Neuron (in vitro differentiated cells): ENCODE data around the gene CD200R1L.

ENCODE experiments used
- H2AFZ ChIP-seq: one replicate; pipeline ENCODE4 v1.6.1; 2013; ENCODE audit warnings: low read depth, mild to moderate bottlenecking, inconsistent platforms, low read length, moderate library complexity
- H3K27me3 ChIP-seq: one replicate; pipeline ENCODE4 v1.6.1; 2013; ENCODE audit warnings: low read length; ENCODE audit not compliant: insufficient read depth
- H3K36me3 ChIP-seq: one replicate; pipeline ENCODE4 v1.6.1; 2013; ENCODE audit warnings: low read length; ENCODE audit not compliant: insufficient read depth
- H3K4me1 ChIP-seq: one replicate; pipeline ENCODE4 v1.6.1; 2013; ENCODE audit warnings: low read length; ENCODE audit not compliant: insufficient read depth
- H3K4me3 ChIP-seq: 2 replicates; pipeline ENCODE4 v1.5.1; 2013; ENCODE audit warnings: mild to moderate bottlenecking, low read length, moderate library complexity
- H3K9me3 ChIP-seq: one replicate; pipeline ENCODE4 v1.6.1; 2013; ENCODE audit warnings: low read length

CD200R1L gene

GRCh38 chr3:112777811-112778210 lies 68.9 kb downstream of the CD200R1L start:
- H3K36me3 ChIP-seq = no peaks in the 10 kb centered on the region
- H3K9me3 ChIP-seq = no peaks in the 10 kb centered on the region
- no peak overlapping the region for H3K4me3 ChIP-seq
- H3K4me1 ChIP-seq = no peaks in the 10 kb centered on the region
- no peak overlapping the region for H2AFZ ChIP-seq
- H3K27me3 ChIP-seq = no peaks in the 10 kb centered on the region

DNA sequence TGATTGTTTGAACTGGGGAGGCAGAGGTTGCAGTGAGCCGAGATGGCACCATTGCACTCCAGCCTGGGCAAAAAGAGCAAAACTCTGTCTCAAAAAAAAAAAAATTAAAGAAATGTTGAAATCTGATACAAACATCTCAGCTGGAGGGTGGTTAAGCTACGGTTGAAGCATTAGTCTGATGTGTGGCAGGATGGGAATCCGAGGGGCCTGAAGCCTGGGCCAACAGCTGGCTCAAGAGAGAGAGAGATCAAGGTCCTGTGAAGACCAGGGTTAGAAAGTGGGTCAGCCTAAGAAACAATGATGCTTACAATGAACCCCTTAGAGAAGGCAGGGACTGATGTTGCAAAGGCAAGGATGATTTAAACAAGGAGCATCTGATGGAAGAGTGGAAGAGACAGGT lies 69.8 kb downstream of the CD200R1L start:
- H3K4me3 ChIP-seq = no peak overlapping the region
- H3K9me3 ChIP-seq = no peaks in the 10 kb centered on the region
- no peak overlapping the region for H2AFZ ChIP-seq
- H3K36me3 ChIP-seq = no peaks in the 10 kb centered on the region
- H3K4me1 ChIP-seq = no peaks in the 10 kb centered on the region
- no peaks in the 10 kb centered on the region for H3K27me3 ChIP-seq

DNA sequence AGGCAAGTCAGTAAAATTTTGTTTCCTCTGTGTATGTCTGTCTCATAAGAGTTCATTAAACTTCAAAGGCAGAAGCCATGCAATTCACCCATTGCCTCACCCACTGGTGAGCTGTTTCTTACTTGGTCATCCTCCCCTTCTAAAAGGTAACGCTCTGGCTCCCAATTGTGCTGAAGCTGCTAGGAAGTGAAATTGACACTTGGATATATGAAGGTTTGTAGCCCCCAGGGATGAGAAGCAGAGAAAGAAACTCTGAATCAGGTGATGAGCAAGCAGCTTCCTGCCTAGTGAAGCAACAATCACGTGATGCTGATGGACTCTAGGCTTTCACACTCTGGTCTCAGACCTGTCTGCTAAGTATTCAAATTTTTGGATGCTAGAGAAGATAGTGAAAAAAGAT lies 70.7 kb downstream of the CD200R1L start:
- no peaks in the 10 kb centered on the region for H3K27me3 ChIP-seq
- no peaks in the 10 kb centered on the region for H3K9me3 ChIP-seq
- no peaks in the 10 kb centered on the region for H3K4me1 ChIP-seq
- no peak overlapping the region for H2AFZ ChIP-seq
- H3K4me3 ChIP-seq = no peak overlapping the region
- H3K36me3 ChIP-seq = no peaks in the 10 kb centered on the region

DNA sequence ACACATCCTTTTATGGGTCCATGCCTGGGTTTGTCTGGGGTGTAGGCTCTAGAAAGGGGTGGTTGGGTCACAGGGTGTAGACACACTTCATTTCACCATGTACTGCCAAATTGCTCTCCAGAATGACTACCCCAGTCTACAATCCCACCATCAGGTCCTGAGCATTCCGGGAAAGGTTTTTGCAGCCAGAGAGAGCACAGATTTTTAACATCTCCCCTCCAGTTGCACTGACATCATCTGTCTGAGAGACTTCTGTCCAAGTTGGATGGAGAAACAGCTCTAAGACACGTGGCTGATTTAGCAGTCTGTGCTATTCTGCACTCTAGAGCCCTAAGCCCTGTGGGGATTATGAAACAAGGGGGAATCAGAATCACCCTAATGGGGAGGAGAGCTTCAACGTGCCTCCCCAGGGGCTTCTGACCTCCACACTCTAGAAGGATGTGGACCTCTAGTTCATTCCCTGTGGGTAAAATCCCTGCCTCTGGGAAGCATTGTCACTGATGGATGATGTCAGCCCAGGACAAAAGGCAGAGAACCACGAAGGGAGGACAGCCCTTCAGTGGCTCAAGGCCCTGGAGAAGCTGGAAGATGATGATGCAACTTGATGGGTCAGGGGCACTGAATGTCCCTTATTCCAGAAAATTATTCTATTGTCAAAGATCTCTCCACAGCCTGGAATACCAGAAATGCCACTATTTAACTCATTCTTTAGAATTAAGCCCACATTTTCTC lies 71.5 kb downstream of the CD200R1L start:
- no peaks in the 10 kb centered on the region for H3K9me3 ChIP-seq
- no peak overlapping the region for H3K4me3 ChIP-seq
- H3K27me3 ChIP-seq = no peaks in the 10 kb centered on the region
- no peaks in the 10 kb centered on the region for H3K4me1 ChIP-seq
- no peak overlapping the region for H2AFZ ChIP-seq
- no peaks in the 10 kb centered on the region for H3K36me3 ChIP-seq

DNA sequence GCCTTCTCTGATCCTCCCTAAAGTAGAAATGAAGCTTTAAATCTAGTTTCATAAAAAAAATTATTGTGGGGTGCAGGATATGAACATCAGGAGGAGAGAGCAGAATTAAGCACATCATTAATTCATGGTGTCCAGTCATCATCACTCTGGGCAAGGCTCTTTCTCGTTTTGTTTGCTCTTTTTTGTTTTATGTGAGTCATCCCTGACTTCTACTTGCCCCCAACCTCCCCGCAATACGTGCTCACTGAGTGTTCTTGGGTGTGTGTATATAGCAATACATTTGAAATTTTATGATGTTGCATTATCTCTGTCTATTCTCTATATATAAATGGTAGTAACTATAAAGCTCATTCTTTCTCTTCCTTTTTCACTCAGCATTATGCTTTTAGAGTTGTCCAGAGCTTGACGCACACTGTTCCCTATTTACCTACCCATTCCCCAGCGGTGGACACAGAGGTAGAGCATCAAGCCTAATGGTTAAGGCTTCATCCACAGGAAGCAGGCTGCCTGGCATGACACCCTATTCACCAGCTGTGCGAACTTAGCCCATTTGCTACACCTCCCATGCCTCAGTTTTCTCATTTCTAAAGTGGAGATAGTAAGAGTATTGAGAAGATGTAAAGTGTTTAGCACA lies 72.3 kb downstream of the CD200R1L start:
- Histone ChIP-seq H3K9me3 (no peaks in the 10 kb centered on the region), H3K36me3 (no peaks in the 10 kb centered on the region), H3K4me3 (no peak overlapping the region), H3K27me3 (no peaks in the 10 kb centered on the region), H2AFZ (no peak overlapping the region), H3K4me1 (no peaks in the 10 kb centered on the region)

GRCh38 chr3:112773864-112774263 lies 72.8 kb downstream of the CD200R1L start:
- Histone ChIP-seq H3K4me3 (no peak overlapping the region), H3K27me3 (no peaks in the 10 kb centered on the region), H3K9me3 (no peaks in the 10 kb centered on the region), H2AFZ (no peak overlapping the region), H3K36me3 (no peaks in the 10 kb centered on the region), H3K4me1 (no peaks in the 10 kb centered on the region)

DNA sequence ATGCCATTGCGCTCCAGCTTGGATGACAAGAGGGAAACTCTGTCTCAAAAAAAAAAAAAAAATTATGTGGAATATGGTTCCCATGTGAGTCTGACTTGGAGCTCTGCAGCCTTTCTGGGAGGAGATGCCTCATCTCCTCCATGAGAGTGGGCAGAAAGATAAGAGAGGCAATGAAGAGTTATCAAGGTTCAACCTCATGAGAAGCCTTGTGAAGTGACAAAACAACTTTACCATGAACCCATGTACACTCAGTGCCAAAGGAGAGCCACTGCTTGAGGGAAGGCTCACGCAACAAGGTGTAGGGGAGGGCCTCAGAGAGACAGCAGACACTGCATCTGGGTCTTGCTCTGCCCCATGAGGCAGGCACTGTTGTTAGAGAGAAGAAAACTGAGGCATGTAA lies 75.7 kb downstream of the CD200R1L start:
- H3K36me3 ChIP-seq = no peaks in the 10 kb centered on the region
- H2AFZ ChIP-seq = no peak overlapping the region
- H3K9me3 ChIP-seq = no peaks in the 10 kb centered on the region
- H3K4me3 ChIP-seq = no peak overlapping the region
- H3K4me1 ChIP-seq = no peaks in the 10 kb centered on the region
- H3K27me3 ChIP-seq = no peaks in the 10 kb centered on the region

DNA sequence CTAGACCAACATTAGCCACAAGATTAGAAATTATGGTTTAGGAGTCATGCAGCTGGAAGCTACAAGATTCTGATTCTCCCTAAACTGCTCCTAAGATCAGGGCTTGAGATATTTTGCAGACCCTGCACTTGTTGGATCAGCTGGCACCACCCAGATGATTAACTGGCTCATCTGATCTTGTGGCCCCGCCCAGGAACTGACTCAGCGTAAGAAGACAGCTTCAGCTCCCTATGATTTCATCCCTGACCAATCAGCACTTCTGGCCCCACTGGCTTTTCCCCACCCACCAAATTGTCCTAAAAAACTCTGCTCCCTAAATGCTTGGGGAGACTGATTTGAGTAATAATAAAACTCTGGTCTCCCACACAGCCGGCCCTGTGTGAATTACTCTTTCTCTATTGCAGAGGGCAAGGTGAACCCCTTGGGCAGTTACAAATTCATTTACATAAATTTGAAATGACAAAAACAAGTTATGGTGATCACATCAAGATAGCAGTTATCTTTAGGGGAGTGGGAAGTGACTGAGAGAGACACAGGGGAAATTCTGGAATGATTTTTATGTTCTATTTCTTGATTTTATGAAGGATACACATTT lies 76.5 kb downstream of the CD200R1L start:
- H3K9me3 ChIP-seq = no peaks in the 10 kb centered on the region
- no peaks in the 10 kb centered on the region for H3K4me1 ChIP-seq
- H3K27me3 ChIP-seq = no peaks in the 10 kb centered on the region
- no peak overlapping the region for H3K4me3 ChIP-seq
- no peak overlapping the region for H2AFZ ChIP-seq
- H3K36me3 ChIP-seq = no peaks in the 10 kb centered on the region

DNA sequence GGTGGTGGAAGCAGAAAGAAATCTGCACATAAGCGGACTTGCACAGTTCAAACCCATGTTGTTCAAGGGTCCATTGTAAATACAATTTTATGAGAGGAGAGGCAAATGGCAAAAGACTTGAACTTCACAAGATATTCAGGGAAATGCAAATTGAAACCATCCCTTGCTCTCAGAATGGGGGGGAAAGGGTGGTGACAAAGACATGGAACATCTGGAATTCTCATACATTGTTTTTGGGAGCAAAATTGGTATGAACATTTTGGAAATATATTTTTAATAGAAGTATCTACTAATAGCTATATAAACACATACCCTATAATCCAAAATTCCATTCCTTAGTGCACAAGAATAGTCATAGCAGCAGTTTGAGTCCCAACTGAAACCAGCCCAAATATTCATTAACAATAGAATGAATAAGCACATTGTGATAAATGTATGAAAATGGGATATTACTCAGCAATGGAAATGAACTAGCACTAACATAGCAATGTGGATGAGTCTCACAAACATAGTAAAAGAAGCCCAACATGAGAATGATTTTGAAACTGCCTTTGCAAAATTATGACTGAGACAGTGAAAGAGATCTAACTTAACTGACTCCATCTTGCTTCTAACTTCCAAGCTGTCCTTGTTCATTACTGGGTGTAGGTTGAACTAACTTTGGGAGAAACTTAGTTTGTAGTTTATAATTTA lies 77.2 kb downstream of the CD200R1L start:
- Histone ChIP-seq H3K27me3 (no peaks in the 10 kb centered on the region), H3K9me3 (no peaks in the 10 kb centered on the region), H3K4me3 (no peak overlapping the region), H3K36me3 (no peaks in the 10 kb centered on the region), H3K4me1 (no peaks in the 10 kb centered on the region), H2AFZ (no peak overlapping the region)

DNA sequence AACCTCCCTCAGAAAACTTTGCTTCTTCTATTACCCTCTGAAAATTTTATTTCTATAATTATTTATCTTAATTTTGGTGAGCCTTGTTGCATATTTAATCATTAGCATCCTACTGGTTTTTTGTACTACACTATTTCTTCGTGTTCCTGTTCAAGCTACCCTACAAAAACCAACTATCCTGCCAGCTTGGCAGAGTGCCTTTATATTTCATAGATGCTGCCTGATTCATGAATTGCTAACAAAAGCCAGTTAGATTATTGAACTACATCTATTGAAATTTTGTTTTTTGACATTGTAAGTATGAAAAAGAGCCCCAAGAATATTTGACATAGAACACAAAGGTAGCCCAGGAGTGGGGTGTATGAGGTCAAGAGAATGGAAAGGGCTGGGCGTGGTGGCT lies 78.9 kb downstream of the CD200R1L start:
- Histone ChIP-seq H3K4me3 (no peak overlapping the region), H3K9me3 (no peaks in the 10 kb centered on the region), H3K36me3 (no peaks in the 10 kb centered on the region), H3K4me1 (no peaks in the 10 kb centered on the region), H3K27me3 (no peaks in the 10 kb centered on the region), H2AFZ (no peak overlapping the region)

- no peak overlapping the region for H3K4me3 ChIP-seq
- no peak overlapping the region for H2AFZ ChIP-seq
- H3K4me1 ChIP-seq = no peaks in the 10 kb centered on the region
- H3K9me3 ChIP-seq = no peaks in the 10 kb centered on the region
- no peaks in the 10 kb centered on the region for H3K27me3 ChIP-seq
- no peaks in the 10 kb centered on the region for H3K36me3 ChIP-seq
These were observed 79.5 kb downstream of the CD200R1L start for GRCh38 chr3:112767177-112767576.
